ENCODE results near the gene SNX13. TPM values are rescaled to one million over a fixed set of nuclear protein-coding genes. Genes with fewer than 3 reads are reported as not detected.
A peak's percentile ranks its signal among the peaks of the same experiment; 100 is the strongest.

The SNX13 gene
- total and polyA plus RNA-seq, 7 donors: 8.0 to 59.2 (median 37.5) TPM

GRCh38 chr7:17774248-17774647, 166.0 kb downstream of the SNX13 start:
- intact Hi-C loops (cut with DNase I): loop anchor here in 1 of 2 donors (5.0 kb wide), 1 partner anchor 168 kb away; the partner anchor contains the start of gene SNX13
- no peaks in the 10 kb centered on the region for H3K9me3 ChIP-seq
- H3K27me3 ChIP-seq (ENCODE audit: insufficient read depth in 3 of 3, low read length in 2 of 3): no peaks in the 10 kb centered on the region
- H3K4me1 ChIP-seq: peaks cover 5% of the 10 kb centered on the region
- DNase-seq (no peak), ATAC-seq (peak; percentile 66 to 80 (median 76))
- H3K36me3 ChIP-seq (ENCODE audit: insufficient read depth in 1 of 2, low read depth in 1 of 2): no peaks in the 10 kb centered on the region
- no peak overlapping the region for H3K4me3 ChIP-seq
- peak overlapping the region; percentile 23 for H3K27ac ChIP-seq
- WGBS, 3 donors: 58 to 67% (median 59%) methylated on average over 2 of the region's 2 CpGs
- no peak for TF ChIP-seq CTCF (IDR thresholded peaks at IDR 0.05)

- H3K36me3 ChIP-seq (ENCODE audit: insufficient read depth in 1 of 2, low read depth in 1 of 2): no peaks in the 10 kb centered on the region
- no peaks in the 10 kb centered on the region for H3K9me3 ChIP-seq
- intact Hi-C loops (cut with DNase I): loop anchor here in 1 of 2 donors (5.0 kb wide), 1 partner anchor 169 kb away; the partner anchor contains the start of gene SNX13
- ATAC-seq: peak; percentile 70 to 90 (median 88)
- no peak for TF ChIP-seq CTCF (IDR thresholded peaks at IDR 0.05)
- no peak for DNase-seq
- H3K27me3 ChIP-seq (ENCODE audit: insufficient read depth in 3 of 3, low read length in 2 of 3): no peaks in the 10 kb centered on the region
- peaks cover 5% of the 10 kb centered on the region for H3K4me1 ChIP-seq
- H3K4me3 ChIP-seq: no peak overlapping the region
- H3K27ac ChIP-seq: peak overlapping the region; percentile 23
- WGBS, 3 donors: 80 to 90% (median 85%) methylated on average over 4 of the region's 4 CpGs
Measured at GRCh38 chr7:17773289-17773626, 167.0 kb downstream of the SNX13 start.

GRCh38 chr7:17772581-17773288, 167.6 kb downstream of the SNX13 start:
- 32 to 40% (median 37%) methylated on average over 4 of the region's 4 CpGs for WGBS, 3 donors
- no peaks in the 10 kb centered on the region for H3K9me3 ChIP-seq
- DNase-seq (no peak), ATAC-seq (peak in 2 of 4 donors; percentile 6 to 15)
- intact Hi-C loops (cut with DNase I): loop anchor here in 1 of 2 donors (5.0 kb wide), 1 partner anchor 170 kb away; the partner anchor contains the start of gene SNX13
- no peaks in the 10 kb centered on the region for H3K27me3 ChIP-seq (ENCODE audit: insufficient read depth in 3 of 3, low read length in 2 of 3)
- TF ChIP-seq CTCF (IDR thresholded peaks at IDR 0.05): no peak
- no peak overlapping the region for H3K4me3 ChIP-seq
- H3K27ac ChIP-seq: no peak overlapping the region
- H3K4me1 ChIP-seq: peaks cover 5% of the 10 kb centered on the region
- H3K36me3 ChIP-seq (ENCODE audit: insufficient read depth in 1 of 2, low read depth in 1 of 2): no peaks in the 10 kb centered on the region

GRCh38 chr7:17771901-17772408, 168.3 kb downstream of the SNX13 start:
- H3K36me3 ChIP-seq (ENCODE audit: insufficient read depth in 1 of 2, low read depth in 1 of 2): no peaks in the 10 kb centered on the region
- no peak overlapping the region for H3K4me3 ChIP-seq
- H3K4me1 ChIP-seq: peaks cover 5% of the 10 kb centered on the region
- no peak overlapping the region for H3K27ac ChIP-seq
- no peak for TF ChIP-seq CTCF (IDR thresholded peaks at IDR 0.05)
- no peaks in the 10 kb centered on the region for H3K9me3 ChIP-seq
- WGBS, 3 donors: 56 to 63% (median 59%) methylated on average over 3 of the region's 3 CpGs
- no peak for ATAC-seq
- no peaks in the 10 kb centered on the region for H3K27me3 ChIP-seq (ENCODE audit: insufficient read depth in 3 of 3, low read length in 2 of 3)
- intact Hi-C loops (cut with DNase I): loop anchor here in 1 of 2 donors (5.0 kb wide), 1 partner anchor 170 kb away; the partner anchor contains the start of gene SNX13
- DNase-seq: no peak
